Natural killer cell treated with Interleukin-12 subunit alpha and Interleukin-12 subunit beta and Interleukin-15 and Interleukin-18, amount 100 ng/mL, for 72 hours (primary cell): ENCODE data around the gene USO1. TPM values are rescaled to one million over a fixed set of nuclear protein-coding genes. Genes with fewer than 3 reads are reported as not detected.
A peak's percentile ranks its signal among the peaks of the same experiment; 100 is the strongest.
"Not testable (repeated sequence)": the region's sequence is repeated elsewhere in the genome, so short reads cannot be mapped to it uniquely, and the experiment has no call there.

Experiments
- ATAC-seq, 2 donors: fragments of 150-1000 bp; cut with Tn5 transposase in 1 of 2; sonication (Bioruptor Pico), chemical (Tn5 transposase) in 1 of 2; 2 replicates each; pipeline ENCODE4 v1.10.0; 2021
- DNase-seq: peaks from one replicate; pipeline ENCODE4 v3.0.0; 2022; ENCODE audit warnings: low spot score
- H3K27ac Mint-ChIP-seq, 2 donors: 1 replicate in 1 of 2; 2 replicates in 1 of 2; pipeline ENCODE4 v1.8.0; 2022; ENCODE audit warnings: mixed read lengths in 2 of 2, mild to moderate bottlenecking in 1 of 2, moderate library complexity in 1 of 2
- H3K27me3 Mint-ChIP-seq, 2 donors: 1 replicate in 1 of 2; 2 replicates in 1 of 2; pipeline ENCODE4 v1.8.0; 2022; ENCODE audit warnings: mixed read lengths in 2 of 2
- H3K36me3 Mint-ChIP-seq: one replicate; pipeline ENCODE4 v1.8.0; 2022; ENCODE audit warnings: mixed read lengths
- H3K4me1 Mint-ChIP-seq, 2 donors: 1 replicate in 1 of 2; 2 replicates in 1 of 2; pipeline ENCODE4 v1.8.0; 2022; ENCODE audit warnings: low read depth in 2 of 2, mixed read lengths in 2 of 2, mild to moderate bottlenecking in 1 of 2
- H3K4me3 Mint-ChIP-seq: one replicate; pipeline ENCODE4 v1.8.0; 2022; ENCODE audit warnings: mixed read lengths
- H3K9me3 Mint-ChIP-seq: 2 replicates; pipeline ENCODE4 v1.8.0; 2022; ENCODE audit warnings: mixed read lengths
- total RNA-seq, 2 donors: library from RNA; stranded (reverse); gene quantifications; one replicate each; pipeline ENCODE4 v1.2.3, GENCODE V29; 2022

USO1 gene
- total RNA-seq, 2 donors from 2014 or later, result 49.6 to 59.4 TPM

DNA sequence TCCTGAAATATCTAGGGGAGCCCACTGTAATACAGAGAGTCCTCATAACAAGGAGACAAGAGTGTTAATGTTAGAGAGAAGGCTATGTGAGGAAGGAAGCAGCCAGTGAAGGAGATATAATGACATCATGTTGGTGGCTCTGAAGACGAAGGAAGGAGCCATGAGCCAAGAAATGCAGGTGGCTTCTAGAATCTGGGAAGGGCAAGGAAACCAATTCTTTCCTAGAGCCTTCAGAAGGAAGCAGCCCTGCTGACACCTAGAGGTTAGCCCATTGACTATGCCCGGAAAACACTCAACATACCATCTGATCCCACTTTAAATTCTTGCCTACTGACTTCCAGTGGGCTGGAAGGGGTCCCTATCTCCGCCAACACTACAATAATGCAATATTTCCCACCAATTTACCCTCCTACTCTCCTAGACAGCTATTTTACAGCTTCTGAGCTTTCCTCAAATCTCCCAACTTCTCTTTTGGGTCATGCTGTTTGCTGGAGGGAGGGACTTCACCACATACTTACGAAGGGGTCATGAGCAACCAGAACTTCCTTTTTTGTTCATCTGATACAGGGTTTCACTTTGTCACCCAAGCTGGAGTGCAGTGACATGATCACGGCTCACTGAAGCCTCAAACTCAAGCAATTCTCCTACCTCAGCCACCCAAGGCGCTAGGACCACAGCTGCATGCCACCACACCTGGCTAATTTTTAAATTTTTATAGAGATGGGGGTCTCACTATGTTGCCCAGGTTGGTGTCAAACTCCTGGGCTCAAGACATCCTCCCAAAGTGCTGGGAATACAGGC, 26.0 kb upstream of the USO1 start:
- peak overlapping the region; percentile 78 for H3K4me3 Mint-ChIP-seq
- H3K9me3 Mint-ChIP-seq, result no peaks in the 10 kb centered on the region
- peaks cover 19 to 23% of the 10 kb centered on the region in 2 donors for H3K4me1 Mint-ChIP-seq
- no peaks in the 10 kb centered on the region for H3K36me3 Mint-ChIP-seq
- H3K27ac Mint-ChIP-seq, result peak overlapping the region; percentile 84 to 85
- ATAC-seq, result peak; percentile 83 to 89
- DNase-seq, result no peak
- H3K27me3 Mint-ChIP-seq, result no peaks in the 10 kb centered on the region

DNA sequence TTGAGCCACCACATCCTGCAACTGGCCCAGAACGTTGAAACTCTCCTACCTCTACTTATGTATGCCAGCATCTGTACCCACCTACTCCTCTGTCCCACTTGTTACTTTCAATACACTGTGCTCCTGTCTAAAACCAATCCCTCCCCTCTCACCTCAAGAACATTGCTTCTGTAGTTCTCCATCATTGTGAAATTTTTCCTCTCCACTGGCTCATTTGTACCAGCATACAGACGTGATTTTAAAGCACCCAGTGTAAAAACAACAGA, 25.5 kb upstream of the USO1 start:
- no peaks in the 10 kb centered on the region for H3K27me3 Mint-ChIP-seq
- no peaks in the 10 kb centered on the region for H3K36me3 Mint-ChIP-seq
- DNase-seq (no peak), ATAC-seq (peak; percentile 73 to 79)
- H3K4me3 Mint-ChIP-seq, result peak overlapping the region; percentile 78
- peak overlapping the region; percentile 84 to 85 for H3K27ac Mint-ChIP-seq
- H3K9me3 Mint-ChIP-seq, result no peaks in the 10 kb centered on the region
- peaks cover 19 to 22% of the 10 kb centered on the region in 2 donors for H3K4me1 Mint-ChIP-seq

DNA sequence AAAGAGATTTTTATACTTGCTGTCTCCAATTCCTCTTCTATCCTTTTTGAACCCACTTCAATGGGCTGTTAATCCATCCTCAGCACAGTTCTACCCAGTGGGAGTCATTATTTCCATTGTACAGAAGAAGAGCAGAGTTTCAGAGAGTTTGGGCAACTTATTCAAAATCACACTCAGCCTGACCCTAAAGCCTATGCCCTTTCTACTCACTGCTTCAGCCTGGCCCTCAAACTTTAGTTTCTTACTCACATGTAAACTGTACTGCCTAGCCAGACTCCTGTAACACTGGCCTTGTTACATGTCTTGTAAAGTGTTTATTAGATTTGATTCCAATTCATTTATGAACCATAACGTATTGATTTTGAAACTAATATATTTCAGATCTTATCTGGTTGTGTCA, 25.1 kb upstream of the USO1 start:
- Mint-ChIP-seq H3K9me3 (no peaks in the 10 kb centered on the region), H3K27ac (peak overlapping the region; percentile 84 to 85), H3K27me3 (no peaks in the 10 kb centered on the region), H3K36me3 (no peaks in the 10 kb centered on the region), H3K4me1 (peaks cover 19 to 20% of the 10 kb centered on the region in 2 donors), H3K4me3 (peak overlapping the region; percentile 78)
- no peak for DNase-seq
- peak in 1 of 2 donors; percentile 54 for ATAC-seq

GRCh38 chr4:75702919-75703411, 21.4 kb upstream of the USO1 start:
- DNase-seq (no peak), ATAC-seq (no peak)
- Mint-ChIP-seq H3K27me3 (no peaks in the 10 kb centered on the region), H3K36me3 (no peaks in the 10 kb centered on the region), H3K4me3 (no peak overlapping the region), H3K9me3 (no peaks in the 10 kb centered on the region), H3K27ac (no peak overlapping the region), H3K4me1 (peaks cover 15 to 17% of the 10 kb centered on the region in 2 donors)

DNA sequence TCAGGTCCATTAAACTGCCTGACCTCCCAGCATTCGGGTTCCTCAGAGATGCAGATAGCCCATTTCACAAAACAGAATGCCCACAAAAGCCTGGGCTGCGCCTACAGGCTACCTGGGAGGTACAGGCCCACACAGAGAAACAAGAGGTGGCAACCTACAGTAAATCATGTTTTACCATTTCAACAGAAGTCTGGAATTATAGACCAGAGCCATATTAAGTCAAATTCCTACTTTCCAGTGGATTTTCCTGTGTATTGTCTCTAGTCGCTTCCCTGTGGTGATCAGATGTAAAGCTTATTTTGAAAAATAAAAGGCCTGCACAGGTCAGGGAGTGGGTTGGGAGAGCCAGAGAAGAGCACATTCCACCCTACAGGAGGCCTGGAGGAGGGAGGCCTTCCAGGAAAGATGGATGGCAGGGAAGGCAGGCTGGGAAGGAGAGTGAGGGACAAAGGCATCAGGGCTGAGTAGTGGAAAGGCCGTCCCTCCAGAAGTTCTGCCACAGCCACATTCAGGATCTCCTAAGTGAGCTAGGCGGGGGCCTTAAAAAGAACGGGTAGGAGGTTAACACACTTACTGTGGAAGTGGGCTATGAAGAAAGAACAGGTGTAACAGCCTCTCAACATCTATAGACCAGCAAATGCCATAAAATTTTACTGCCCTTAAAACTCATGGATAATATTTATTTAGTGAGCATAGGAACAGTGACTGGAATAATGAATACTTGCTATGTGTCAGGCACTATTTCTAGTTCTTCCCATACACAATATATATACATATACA, 19.0 kb upstream of the USO1 start:
- Mint-ChIP-seq H3K4me1 (no peaks in the 10 kb centered on the region), H3K36me3 (no peaks in the 10 kb centered on the region), H3K4me3 (no peak overlapping the region), H3K27ac (no peak overlapping the region), H3K9me3 (no peaks in the 10 kb centered on the region), H3K27me3 (no peaks in the 10 kb centered on the region)
- ATAC-seq (no peak), DNase-seq (no peak)

GRCh38 chr4:75708218-75708691, 16.1 kb upstream of the USO1 start:
- DNase-seq (peak; percentile 64), ATAC-seq (peak; percentile 44 to 72)
- Mint-ChIP-seq H3K4me3 (no peak overlapping the region), H3K9me3 (no peaks in the 10 kb centered on the region), H3K27me3 (no peaks in the 10 kb centered on the region), H3K4me1 (no peaks in the 10 kb centered on the region), H3K27ac (peak overlapping the region in 1 of 2 donors; percentile 58), H3K36me3 (no peaks in the 10 kb centered on the region)

GRCh38 chr4:75710246-75710645, 14.1 kb upstream of the USO1 start:
- H3K27me3 Mint-ChIP-seq, result no peaks in the 10 kb centered on the region
- H3K4me1 Mint-ChIP-seq, result no peaks in the 10 kb centered on the region
- H3K27ac Mint-ChIP-seq, result no peak overlapping the region
- H3K36me3 Mint-ChIP-seq, result no peaks in the 10 kb centered on the region
- no peaks in the 10 kb centered on the region for H3K9me3 Mint-ChIP-seq
- DNase-seq (no peak), ATAC-seq (no peak)
- no peak overlapping the region for H3K4me3 Mint-ChIP-seq

DNA sequence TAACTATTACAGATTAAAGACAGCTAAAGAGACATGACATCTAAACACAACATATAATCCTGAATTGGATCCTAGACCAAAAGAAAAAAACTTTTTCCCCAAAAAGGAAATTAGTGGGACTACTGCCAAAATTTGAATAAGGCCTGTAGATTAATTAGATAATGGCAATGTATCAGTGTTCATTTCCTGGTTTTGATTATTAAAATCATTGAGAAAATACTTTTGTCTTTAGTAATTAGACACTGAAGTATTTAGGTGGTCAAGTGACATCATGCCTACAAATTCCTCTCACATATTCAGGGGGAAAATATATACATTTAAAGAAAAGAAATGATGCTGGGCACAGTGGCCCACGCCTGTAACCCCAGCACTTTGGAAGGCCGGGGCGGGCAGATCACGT, 10.4 kb upstream of the USO1 start:
- H3K27me3 Mint-ChIP-seq, result no peaks in the 10 kb centered on the region
- H3K27ac Mint-ChIP-seq, result no peak overlapping the region
- no peaks in the 10 kb centered on the region for H3K36me3 Mint-ChIP-seq
- no peak overlapping the region for H3K4me3 Mint-ChIP-seq
- no peaks in the 10 kb centered on the region for H3K4me1 Mint-ChIP-seq
- no peaks in the 10 kb centered on the region for H3K9me3 Mint-ChIP-seq
- DNase-seq, result no peak
- ATAC-seq, result no peak

DNA sequence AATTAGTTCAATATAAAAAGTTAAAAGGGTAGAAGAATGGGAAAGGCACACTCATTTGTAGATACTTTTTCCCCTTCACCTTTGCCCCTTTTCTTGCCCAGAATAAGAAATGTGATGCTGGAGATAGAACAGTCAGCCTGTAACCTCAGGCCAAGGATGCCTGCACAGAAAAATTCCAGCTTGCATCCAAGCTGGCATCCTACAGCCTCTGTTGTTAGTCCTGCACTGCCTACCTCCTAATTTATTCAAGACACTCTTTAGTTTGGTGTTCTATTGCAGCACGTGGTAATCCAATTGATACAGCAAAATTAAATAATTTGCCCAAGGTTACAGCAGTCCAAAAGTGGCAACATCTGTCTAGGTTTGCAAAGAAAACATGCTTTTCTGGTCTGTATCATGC, 9.7 kb upstream of the USO1 start:
- Mint-ChIP-seq H3K4me3 (no peak overlapping the region), H3K27ac (no peak overlapping the region), H3K4me1 (no peaks in the 10 kb centered on the region), H3K27me3 (no peaks in the 10 kb centered on the region), H3K36me3 (no peaks in the 10 kb centered on the region), H3K9me3 (no peaks in the 10 kb centered on the region)
- no peak for DNase-seq
- no peak for ATAC-seq

DNA sequence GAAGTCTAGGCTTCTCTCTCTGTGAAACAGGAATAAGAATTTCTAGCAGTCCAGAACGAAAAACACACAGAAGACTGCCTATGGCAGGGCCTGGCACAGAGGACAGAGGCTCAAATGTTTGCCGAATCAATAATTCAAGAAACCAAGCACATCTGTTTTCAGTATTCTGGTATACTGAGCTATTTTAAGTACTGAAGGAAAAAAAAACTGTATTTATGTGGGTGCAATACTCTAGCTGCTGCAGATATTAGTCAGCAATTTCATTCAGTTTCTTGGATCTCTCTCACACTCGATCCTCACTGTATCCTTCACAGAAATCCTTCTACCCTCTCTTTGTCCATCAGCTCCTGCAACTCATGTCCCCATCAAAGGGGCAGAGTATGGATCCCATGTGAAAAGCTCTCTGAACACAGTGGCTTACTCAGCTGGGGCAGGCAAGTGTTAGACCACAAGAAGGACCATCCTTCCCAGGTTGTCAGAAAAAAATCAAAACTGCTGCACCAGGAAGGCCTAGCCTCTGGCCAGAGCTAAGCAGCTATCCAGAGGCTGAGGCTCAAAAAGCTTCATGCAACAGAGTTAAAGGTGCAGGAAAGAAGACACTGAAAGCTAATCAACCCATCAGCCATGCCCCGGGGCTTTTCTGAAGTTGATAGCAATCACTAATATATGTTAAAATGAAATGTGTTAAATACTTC, 9.1 kb upstream of the USO1 start:
- ATAC-seq (no peak), DNase-seq (no peak)
- Mint-ChIP-seq H3K27ac (no peak overlapping the region), H3K27me3 (no peaks in the 10 kb centered on the region), H3K36me3 (no peaks in the 10 kb centered on the region), H3K4me1 (no peaks in the 10 kb centered on the region), H3K4me3 (no peak overlapping the region), H3K9me3 (no peaks in the 10 kb centered on the region)

DNA sequence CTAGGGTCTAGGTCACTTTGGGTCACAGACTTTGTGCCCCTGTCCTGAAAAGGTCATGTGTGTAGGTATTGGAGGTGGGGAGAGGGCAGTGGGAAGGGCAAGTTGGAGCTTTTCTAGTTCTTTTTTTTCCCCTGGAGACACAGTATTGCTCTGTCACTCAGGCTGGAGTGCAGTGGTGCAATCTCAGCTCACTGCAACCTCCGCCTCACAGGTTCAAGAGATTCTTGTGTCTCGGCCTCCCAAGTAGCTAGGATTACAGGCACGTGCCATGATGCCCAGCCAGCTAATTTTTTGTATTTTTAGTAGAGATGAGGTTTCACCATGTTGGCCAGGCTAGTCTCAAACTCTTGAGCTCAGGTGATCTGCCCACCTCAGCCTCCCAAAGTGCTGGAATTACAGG, 8.3 kb upstream of the USO1 start:
- not testable (repeated sequence) for H3K4me3 Mint-ChIP-seq, H3K36me3 Mint-ChIP-seq, ATAC-seq, DNase-seq, H3K27ac Mint-ChIP-seq, H3K4me1 Mint-ChIP-seq, H3K27me3 Mint-ChIP-seq, H3K9me3 Mint-ChIP-seq

GRCh38 chr4:75717408-75717807, 7.0 kb upstream of the USO1 start:
- ATAC-seq, result no peak
- H3K27me3 Mint-ChIP-seq, result no peaks in the 10 kb centered on the region
- DNase-seq, result no peak
- no peaks in the 10 kb centered on the region for H3K4me1 Mint-ChIP-seq
- no peaks in the 10 kb centered on the region for H3K9me3 Mint-ChIP-seq
- H3K27ac Mint-ChIP-seq, result no peak overlapping the region
- no peaks in the 10 kb centered on the region for H3K36me3 Mint-ChIP-seq
- no peak overlapping the region for H3K4me3 Mint-ChIP-seq

DNA sequence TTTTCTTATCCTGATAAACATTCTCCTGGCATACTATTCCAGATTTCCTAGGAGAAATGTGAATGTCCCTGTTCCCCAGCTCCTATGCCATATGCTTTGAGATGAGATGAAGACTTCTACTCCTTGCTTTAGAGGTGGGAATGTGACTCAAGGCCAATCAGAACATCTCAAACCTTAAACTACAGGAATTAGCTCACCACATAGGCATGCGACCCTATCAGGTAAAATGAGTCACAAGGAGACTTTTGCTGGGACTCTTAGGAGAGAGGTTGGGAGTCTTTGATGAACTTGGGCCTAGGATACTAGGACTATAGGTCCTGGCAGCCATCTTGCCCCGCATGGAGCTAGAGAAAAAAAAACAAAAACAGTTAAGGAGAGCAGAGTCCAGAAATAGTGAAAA, 5.8 kb upstream of the USO1 start:
- Mint-ChIP-seq H3K27ac (no peak overlapping the region), H3K4me1 (peaks cover 8 to 9% of the 10 kb centered on the region in 2 donors), H3K9me3 (no peaks in the 10 kb centered on the region), H3K27me3 (no peaks in the 10 kb centered on the region), H3K36me3 (no peaks in the 10 kb centered on the region), H3K4me3 (no peak overlapping the region)
- DNase-seq, result no peak
- ATAC-seq, result no peak

- no peaks in the 10 kb centered on the region for H3K27me3 Mint-ChIP-seq
- no peak overlapping the region for H3K4me3 Mint-ChIP-seq
- H3K4me1 Mint-ChIP-seq, result peaks cover 29 to 39% of the 10 kb centered on the region in 2 donors
- DNase-seq (no peak), ATAC-seq (no peak)
- H3K9me3 Mint-ChIP-seq, result no peaks in the 10 kb centered on the region
- H3K27ac Mint-ChIP-seq, result peak overlapping the region in 1 of 2 donors; percentile 99
- no peaks in the 10 kb centered on the region for H3K36me3 Mint-ChIP-seq
Observed at GRCh38 chr4:75722417-75722816, 2.0 kb upstream of the USO1 start.
